Tibial artery (tissue), 4 donors: ENCODE measurements around the gene GAB3.

Experiments
- DNase-seq, 2 donors: peaks; one replicate each; pipeline ENCODE4 v3.0.0-alpha.2; 2019
- H3K27ac ChIP-seq, 2 donors: fragments of 200-600 bp; sonication (generic) in 1 of 2; 1 replicate in 1 of 2; 2 replicates in 1 of 2; pipeline ENCODE4 v1.5.1; 2018 to 2019; ENCODE audit warnings: mild to moderate bottlenecking in 1 of 2
- H3K27me3 ChIP-seq, 2 donors: fragments of 200-600 bp; sonication (generic) in 1 of 2; one replicate each; pipeline versions ENCODE4 v1.5.1 to v1.6.0; 2016 to 2019
- H3K36me3 ChIP-seq, 3 donors: fragments of 200-600 bp; sonication (generic) in 2 of 3; one replicate each; pipeline ENCODE4 v1.5.1; 2016 to 2019; ENCODE audit warnings: mild to moderate bottlenecking in 2 of 3
- H3K4me1 ChIP-seq, 4 donors: fragments of 200-600 bp; sonication (generic) in 2 of 4; 1 replicate in 3 of 4; 2 replicates in 1 of 4; pipeline ENCODE4 v1.5.1; 2016 to 2019
- H3K4me3 ChIP-seq, 2 donors: fragments of 200-600 bp; sonication (generic) in 1 of 2; 1 replicate in 1 of 2; 2 replicates in 1 of 2; pipeline ENCODE4 v1.5.1; 2018 to 2019; ENCODE audit warnings: mild to moderate bottlenecking in 2 of 2
- H3K9me3 ChIP-seq, 3 donors: fragments of 200-600 bp; sonication (generic) in 1 of 3; one replicate each; pipeline ENCODE4 v1.5.1; 2016 to 2019
- CTCF ChIP-seq, 2 experiments: fragments of 200-600 bp in 1 of 2; fragments of 450-650 bp in 1 of 2; IDR thresholded peaks; one replicate each; pipeline ENCODE4 v1.5.1; 2017 to 2019; ENCODE audit warnings: antibody characterized with exemption in 2 of 2, mild to moderate bottlenecking in 1 of 2, moderate library complexity in 1 of 2
- intact Hi-C: fragments of 100-400 bp; cut with DNase I; formaldehyde crosslinking; loops from one replicate; pipeline ENCODE4 v1.15.0; 2023; ENCODE audit warnings: low total_unique reads

The GAB3 gene

GRCh38 chrX:154719132-154719675 is 31.7 kb downstream of the GAB3 start:
- peaks cover 0 to 5% (median 0%) of the 10 kb centered on the region in 4 donors for H3K4me1 ChIP-seq
- no peak for DNase-seq
- H3K36me3 ChIP-seq = no peaks in the 10 kb centered on the region
- H3K27me3 ChIP-seq = no peaks in the 10 kb centered on the region
- TF ChIP-seq CTCF (IDR thresholded peaks at IDR 0.05) = no peak
- H3K27ac ChIP-seq = no peak overlapping the region
- intact Hi-C loops = no loop called here
- H3K4me3 ChIP-seq = no peak overlapping the region
- no peaks in the 10 kb centered on the region for H3K9me3 ChIP-seq

- Histone ChIP-seq H3K4me1 (peaks cover 0 to 5% (median 0%) of the 10 kb centered on the region in 4 donors), H3K27ac (no peak overlapping the region), H3K27me3 (no peaks in the 10 kb centered on the region), H3K4me3 (no peak overlapping the region), H3K9me3 (no peaks in the 10 kb centered on the region), H3K36me3 (no peaks in the 10 kb centered on the region)
- intact Hi-C loops = no loop called here
- TF ChIP-seq CTCF (IDR thresholded peaks at IDR 0.05) = no peak
- DNase-seq = no peak
Measured at GRCh38 chrX:154718616-154719015, 32.3 kb downstream of the GAB3 start.

- Histone ChIP-seq H3K27me3 (no peaks in the 10 kb centered on the region), H3K27ac (no peak overlapping the region), H3K4me1 (peaks cover 0 to 5% (median 0%) of the 10 kb centered on the region in 4 donors), H3K4me3 (no peak overlapping the region), H3K36me3 (no peaks in the 10 kb centered on the region), H3K9me3 (no peaks in the 10 kb centered on the region)
- no peak for DNase-seq
- intact Hi-C loops = no loop called here
- TF ChIP-seq CTCF (IDR thresholded peaks at IDR 0.05) = no peak
Measured at GRCh38 chrX:154717824-154718223, 33.1 kb downstream of the GAB3 start.

- no peaks in the 10 kb centered on the region for H3K27me3 ChIP-seq
- no peaks in the 10 kb centered on the region for H3K9me3 ChIP-seq
- H3K36me3 ChIP-seq = peaks cover 0 to 11% (median 8%) of the 10 kb centered on the region in 3 donors
- no peak for DNase-seq
- H3K4me1 ChIP-seq = peaks cover 0 to 5% (median 0%) of the 10 kb centered on the region in 4 donors
- no peak overlapping the region for H3K4me3 ChIP-seq
- no peak for TF ChIP-seq CTCF (IDR thresholded peaks at IDR 0.05)
- intact Hi-C loops = no loop called here
- H3K27ac ChIP-seq = no peak overlapping the region
Measured at GRCh38 chrX:154715825-154716224, 35.1 kb downstream of the GAB3 start.

GRCh38 chrX:154714925-154715324 is 36.0 kb downstream of the GAB3 start:
- peaks cover 0 to 11% (median 8%) of the 10 kb centered on the region in 3 donors for H3K36me3 ChIP-seq
- H3K9me3 ChIP-seq = no peaks in the 10 kb centered on the region
- TF ChIP-seq CTCF (IDR thresholded peaks at IDR 0.05) = peak; percentile 58 to 60
- intact Hi-C loops = no loop called here
- H3K4me1 ChIP-seq = peaks cover 0 to 5% (median 0%) of the 10 kb centered on the region in 4 donors
- DNase-seq = no peak
- H3K27me3 ChIP-seq = no peaks in the 10 kb centered on the region
- no peak overlapping the region for H3K4me3 ChIP-seq
- no peak overlapping the region for H3K27ac ChIP-seq
